ENCODE results near the gene MCC.

Gene MCC

DNA sequence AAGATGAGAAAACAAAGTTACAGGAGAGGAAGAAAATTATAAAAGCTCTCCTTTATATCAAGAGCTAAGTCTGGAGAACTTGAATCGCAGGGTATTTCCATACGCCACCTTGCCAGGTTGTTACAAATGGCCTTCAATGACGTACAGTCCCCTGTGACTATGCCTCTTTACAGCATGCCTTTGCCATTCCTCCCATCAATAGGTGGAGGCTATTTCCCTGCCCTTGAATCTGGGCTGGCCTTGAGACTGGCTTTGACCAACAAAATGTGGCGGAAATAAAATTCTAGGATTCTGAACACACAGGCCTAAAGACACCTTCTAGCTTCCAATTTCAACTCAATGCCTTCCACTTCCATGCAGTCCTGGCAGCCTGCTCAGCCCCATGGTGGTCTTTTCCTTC is 99.1 kb downstream of the MCC start:
- Histone ChIP-seq H3K4me2 (ENCODE audit: low read length, poor library complexity, severe bottlenecking) (no peak overlapping the region), H3K4me1 (ENCODE audit: control insufficient read depth, insufficient read depth, low read depth, low read length) (no peaks in the 10 kb centered on the region), H2BK120ac (ENCODE audit: low read depth, low read length) (no peak overlapping the region), H3K9me3 (ENCODE audit: control insufficient read depth, low read length) (no peaks in the 10 kb centered on the region), H2BK15ac (ENCODE audit: low read depth, poor library complexity, severe bottlenecking) (no peak overlapping the region), H3K4me3 (ENCODE audit: insufficient read depth in 1 of 2, low read depth in 1 of 2, low read length in 2 of 2) (no peak overlapping the region), H3K79me1 (replicated peaks; ENCODE audit: low read length, poor library complexity, severe bottlenecking) (no peaks in the 10 kb centered on the region), H4K91ac (ENCODE audit: low read length) (no peak overlapping the region), H3K14ac (ENCODE audit: low read length in 2 of 2) (no peak overlapping the region), H3K18ac (ENCODE audit: low read depth in 1 of 2, low read length in 2 of 2) (no peak overlapping the region), H3K23ac (ENCODE audit: low read length in 2 of 2) (no peak overlapping the region), H3K9ac (ENCODE audit: low read length) (no peak overlapping the region), H4K8ac (ENCODE audit: low read length) (no peak overlapping the region), H2AFZ (ENCODE audit: low read depth, low read length) (no peak overlapping the region), H3K4ac (ENCODE audit: low read depth in 1 of 2, low read length in 2 of 2) (no peak overlapping the region), H2BK12ac (ENCODE audit: low read length in 2 of 2) (no peak overlapping the region), H2BK5ac (ENCODE audit: low read depth, low read length, poor library complexity, severe bottlenecking) (no peak overlapping the region), H3K36me3 (ENCODE audit: control insufficient read depth in 1 of 2, insufficient read depth in 2 of 2, low read depth in 1 of 2, low read length in 2 of 2) (no peaks in the 10 kb centered on the region), H2AK5ac (ENCODE audit: low read length, severe bottlenecking) (no peak overlapping the region), H3K27me3 (ENCODE audit: control insufficient read depth in 1 of 2, insufficient read depth in 1 of 2, low read length in 2 of 2) (no peaks in the 10 kb centered on the region), H3K27ac (ENCODE audit: low read length, poor library complexity, severe bottlenecking) (no peak overlapping the region)
- WGBS, result 97% methylated on average over 4 of the region's 4 CpGs
- no peak for DNase-seq

DNA sequence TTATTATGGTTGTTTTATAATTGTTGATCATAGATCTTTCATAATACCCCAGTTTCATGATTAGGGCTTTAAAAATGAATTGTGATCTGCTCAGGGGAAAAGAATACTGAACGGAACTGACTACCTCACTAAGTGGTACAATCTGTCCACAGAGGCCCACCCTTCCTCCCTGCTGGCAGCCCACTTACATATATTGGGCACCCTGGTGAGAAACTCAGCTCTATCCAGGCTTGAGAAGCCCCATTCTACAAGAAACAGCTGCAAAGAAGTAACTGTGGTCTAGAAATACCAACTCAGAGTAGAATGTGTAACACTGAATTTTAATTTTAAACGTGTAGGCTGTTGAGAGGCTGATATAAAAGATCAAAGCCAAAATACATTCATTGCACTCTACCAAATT is 100.4 kb downstream of the MCC start:
- Histone ChIP-seq H4K8ac (ENCODE audit: low read length) (no peak overlapping the region), H3K27me3 (ENCODE audit: control insufficient read depth in 1 of 2, insufficient read depth in 1 of 2, low read length in 2 of 2) (no peaks in the 10 kb centered on the region), H2AK5ac (ENCODE audit: low read length, severe bottlenecking) (no peak overlapping the region), H3K18ac (ENCODE audit: low read depth in 1 of 2, low read length in 2 of 2) (no peak overlapping the region), H3K14ac (ENCODE audit: low read length in 2 of 2) (no peak overlapping the region), H2BK12ac (ENCODE audit: low read length in 2 of 2) (no peak overlapping the region), H3K4ac (ENCODE audit: low read depth in 1 of 2, low read length in 2 of 2) (no peak overlapping the region), H3K4me2 (ENCODE audit: low read length, poor library complexity, severe bottlenecking) (no peak overlapping the region), H3K27ac (ENCODE audit: low read length, poor library complexity, severe bottlenecking) (no peak overlapping the region), H3K9me3 (ENCODE audit: control insufficient read depth, low read length) (no peaks in the 10 kb centered on the region), H4K91ac (ENCODE audit: low read length) (no peak overlapping the region), H2AFZ (ENCODE audit: low read depth, low read length) (no peak overlapping the region), H3K79me1 (replicated peaks; ENCODE audit: low read length, poor library complexity, severe bottlenecking) (no peaks in the 10 kb centered on the region), H2BK5ac (ENCODE audit: low read depth, low read length, poor library complexity, severe bottlenecking) (no peak overlapping the region), H3K9ac (ENCODE audit: low read length) (no peak overlapping the region), H3K4me1 (ENCODE audit: control insufficient read depth, insufficient read depth, low read depth, low read length) (no peaks in the 10 kb centered on the region), H3K4me3 (ENCODE audit: insufficient read depth in 1 of 2, low read depth in 1 of 2, low read length in 2 of 2) (no peak overlapping the region), H3K36me3 (ENCODE audit: control insufficient read depth in 1 of 2, insufficient read depth in 2 of 2, low read depth in 1 of 2, low read length in 2 of 2) (no peaks in the 10 kb centered on the region), H3K23ac (ENCODE audit: low read length in 2 of 2) (no peak overlapping the region), H2BK120ac (ENCODE audit: low read depth, low read length) (no peak overlapping the region), H2BK15ac (ENCODE audit: low read depth, poor library complexity, severe bottlenecking) (no peak overlapping the region)
- DNase-seq, result no peak
- 86% methylated on average over 1 of the region's 2 CpGs for WGBS

DNA sequence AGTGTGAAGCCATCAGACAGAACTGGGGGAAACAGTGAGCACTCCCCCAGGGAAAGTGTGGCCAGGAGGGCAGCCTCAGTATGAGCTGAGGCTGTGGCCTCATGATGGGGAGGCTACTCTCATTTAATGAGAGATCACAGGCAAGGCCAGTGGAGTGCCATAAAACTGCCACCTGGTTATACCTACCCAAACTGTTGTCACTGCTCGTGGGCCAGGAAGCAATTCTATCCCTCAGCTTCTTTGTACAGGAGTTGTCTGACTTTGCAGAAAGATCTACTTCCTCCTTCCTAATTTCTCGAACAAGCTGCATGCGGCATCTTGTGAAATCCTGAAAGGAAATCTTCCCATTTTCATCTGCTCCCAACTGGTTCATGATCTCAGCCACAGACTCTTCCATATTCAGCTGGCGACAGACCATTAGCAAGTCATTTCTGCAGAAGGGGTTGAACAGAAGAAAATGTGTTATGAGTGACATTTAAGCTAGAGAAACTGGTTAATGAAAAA is 103.4 kb downstream of the MCC start:
- no peak for DNase-seq

DNA sequence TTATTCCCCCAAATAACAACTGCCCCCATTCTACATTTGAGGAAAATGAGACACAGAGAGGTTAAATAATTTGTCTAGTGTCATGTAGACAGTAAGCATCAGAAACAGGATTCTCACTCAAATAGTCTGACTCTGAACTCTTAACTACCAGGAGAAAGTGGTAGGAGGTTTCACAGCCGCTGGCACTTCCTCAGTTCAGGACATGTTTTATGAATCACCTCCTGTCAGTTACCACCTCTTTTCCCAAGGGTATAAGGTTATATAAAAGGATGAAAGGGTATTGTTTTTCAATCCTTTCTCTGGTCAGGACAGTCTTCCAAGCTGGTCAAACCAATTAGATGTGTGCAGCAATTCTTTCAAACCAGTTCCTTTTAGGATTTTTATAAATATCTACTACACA is 105.5 kb downstream of the MCC start:
- H3K9me3 ChIP-seq (ENCODE audit: control insufficient read depth, low read length), result no peaks in the 10 kb centered on the region
- H3K27ac ChIP-seq (ENCODE audit: low read length, poor library complexity, severe bottlenecking), result no peak overlapping the region
- no peaks in the 10 kb centered on the region for H3K79me1 ChIP-seq (replicated peaks; ENCODE audit: low read length, poor library complexity, severe bottlenecking)
- no peak overlapping the region for H2BK15ac ChIP-seq (ENCODE audit: low read depth, poor library complexity, severe bottlenecking)
- no peak overlapping the region for H3K9ac ChIP-seq (ENCODE audit: low read length)
- H2BK120ac ChIP-seq (ENCODE audit: low read depth, low read length), result no peak overlapping the region
- no peak overlapping the region for H2BK5ac ChIP-seq (ENCODE audit: low read depth, low read length, poor library complexity, severe bottlenecking)
- no peak overlapping the region for H4K91ac ChIP-seq (ENCODE audit: low read length)
- no peak overlapping the region for H3K23ac ChIP-seq (ENCODE audit: low read length in 2 of 2)
- no peak for DNase-seq
- H3K4ac ChIP-seq (ENCODE audit: low read depth in 1 of 2, low read length in 2 of 2), result no peak overlapping the region
- no peaks in the 10 kb centered on the region for H3K27me3 ChIP-seq (ENCODE audit: control insufficient read depth in 1 of 2, insufficient read depth in 1 of 2, low read length in 2 of 2)
- no peak overlapping the region for H3K18ac ChIP-seq (ENCODE audit: low read depth in 1 of 2, low read length in 2 of 2)
- H3K4me1 ChIP-seq (ENCODE audit: control insufficient read depth, insufficient read depth, low read depth, low read length), result no peaks in the 10 kb centered on the region
- H3K14ac ChIP-seq (ENCODE audit: low read length in 2 of 2), result no peak overlapping the region
- no peaks in the 10 kb centered on the region for H3K36me3 ChIP-seq (ENCODE audit: control insufficient read depth in 1 of 2, insufficient read depth in 2 of 2, low read depth in 1 of 2, low read length in 2 of 2)
- no peak overlapping the region for H3K4me3 ChIP-seq (ENCODE audit: insufficient read depth in 1 of 2, low read depth in 1 of 2, low read length in 2 of 2)
- no peak overlapping the region for H2AFZ ChIP-seq (ENCODE audit: low read depth, low read length)
- no peak overlapping the region for H3K4me2 ChIP-seq (ENCODE audit: low read length, poor library complexity, severe bottlenecking)
- H4K8ac ChIP-seq (ENCODE audit: low read length), result no peak overlapping the region
- H2AK5ac ChIP-seq (ENCODE audit: low read length, severe bottlenecking), result no peak overlapping the region
- no peak overlapping the region for H2BK12ac ChIP-seq (ENCODE audit: low read length in 2 of 2)
- WGBS, result no CpG with 5 or more reads among the region's 1 CpG

More for the DNA sequence above, 103.4 kb downstream of the MCC start:
- Histone ChIP-seq H3K18ac (ENCODE audit: low read depth in 1 of 2, low read length in 2 of 2) (no peak overlapping the region), H3K36me3 (ENCODE audit: control insufficient read depth in 1 of 2, insufficient read depth in 2 of 2, low read depth in 1 of 2, low read length in 2 of 2) (no peaks in the 10 kb centered on the region), H2BK15ac (ENCODE audit: low read depth, poor library complexity, severe bottlenecking) (no peak overlapping the region), H2BK120ac (ENCODE audit: low read depth, low read length) (no peak overlapping the region), H4K8ac (ENCODE audit: low read length) (no peak overlapping the region), H2BK12ac (ENCODE audit: low read length in 2 of 2) (no peak overlapping the region), H3K27me3 (ENCODE audit: control insufficient read depth in 1 of 2, insufficient read depth in 1 of 2, low read length in 2 of 2) (no peaks in the 10 kb centered on the region), H2AFZ (ENCODE audit: low read depth, low read length) (no peak overlapping the region), H2BK5ac (ENCODE audit: low read depth, low read length, poor library complexity, severe bottlenecking) (no peak overlapping the region), H3K23ac (ENCODE audit: low read length in 2 of 2) (no peak overlapping the region), H3K4ac (ENCODE audit: low read depth in 1 of 2, low read length in 2 of 2) (no peak overlapping the region), H3K14ac (ENCODE audit: low read length in 2 of 2) (no peak overlapping the region), H3K9ac (ENCODE audit: low read length) (no peak overlapping the region), H3K9me3 (ENCODE audit: control insufficient read depth, low read length) (no peaks in the 10 kb centered on the region), H3K27ac (ENCODE audit: low read length, poor library complexity, severe bottlenecking) (no peak overlapping the region), H2AK5ac (ENCODE audit: low read length, severe bottlenecking) (no peak overlapping the region), H3K4me1 (ENCODE audit: control insufficient read depth, insufficient read depth, low read depth, low read length) (no peaks in the 10 kb centered on the region), H3K79me1 (replicated peaks; ENCODE audit: low read length, poor library complexity, severe bottlenecking) (no peaks in the 10 kb centered on the region), H3K4me2 (ENCODE audit: low read length, poor library complexity, severe bottlenecking) (no peak overlapping the region), H3K4me3 (ENCODE audit: insufficient read depth in 1 of 2, low read depth in 1 of 2, low read length in 2 of 2) (no peak overlapping the region), H4K91ac (ENCODE audit: low read length) (no peak overlapping the region)
- WGBS, result 91% methylated on average over 4 of the region's 4 CpGs
